HG03520 (cell line): ENCODE results near the gene ZHX3.

Experiments
- ATAC-seq: cut with Tn5 transposase; IDR thresholded peaks from one replicate; pipeline ENCODE4 v1.9.1; 2021; ENCODE audit warnings: mild to moderate bottlenecking, moderate library complexity; ENCODE audit not compliant: unreplicated experiment

The ZHX3 gene

GRCh38 chr20:41355598-41356203 lies 38.2 kb upstream of the ZHX3 start:
- ATAC-seq = no peak

GRCh38 chr20:41355192-41355591 lies 37.7 kb upstream of the ZHX3 start:
- ATAC-seq = no peak

GRCh38 chr20:41353530-41353929 lies 36.0 kb upstream of the ZHX3 start:
- ATAC-seq = no peak

- ATAC-seq = no peak
These were observed 35.1 kb upstream of the ZHX3 start for GRCh38 chr20:41352666-41353065.

GRCh38 chr20:41352106-41352505 lies 34.6 kb upstream of the ZHX3 start:
- ATAC-seq = no peak

- ATAC-seq = no peak
These were observed 33.0 kb upstream of the ZHX3 start for GRCh38 chr20:41350408-41350962.

GRCh38 chr20:41349943-41350342 lies 32.4 kb upstream of the ZHX3 start:
- no peak for ATAC-seq

GRCh38 chr20:41349266-41349665 lies 31.7 kb upstream of the ZHX3 start:
- no peak for ATAC-seq

GRCh38 chr20:41348430-41349172 lies 31.1 kb upstream of the ZHX3 start:
- ATAC-seq = no peak

GRCh38 chr20:41347523-41348429 lies 30.2 kb upstream of the ZHX3 start:
- no peak for ATAC-seq

- ATAC-seq = no peak
These were observed 28.2 kb upstream of the ZHX3 start for GRCh38 chr20:41345729-41346067.

GRCh38 chr20:41344938-41345728 lies 27.6 kb upstream of the ZHX3 start:
- ATAC-seq = no peak

GRCh38 chr20:41344477-41344876 lies 26.9 kb upstream of the ZHX3 start:
- ATAC-seq = no peak

- ATAC-seq = no peak
These were observed 25.2 kb upstream of the ZHX3 start for GRCh38 chr20:41342474-41343464.

- no peak for ATAC-seq
These were observed 23.0 kb upstream of the ZHX3 start, which contains the start of gene LPIN3 for GRCh38 chr20:41340327-41341055. TSS of gene LPIN3 (plus strand) at chr20:41340821. CDS start at chr20:41345804, 4,983 bp downstream.

GRCh38 chr20:41339957-41340326 lies 22.4 kb upstream of the ZHX3 start:
- ATAC-seq = no peak

GRCh38 chr20:41336711-41337492 lies 19.4 kb upstream of the ZHX3 start:
- no peak for ATAC-seq

GRCh38 chr20:41335591-41335990 lies 18.1 kb upstream of the ZHX3 start:
- ATAC-seq = no peak
